Activated naive CD8-positive, alpha-beta T cell treated with anti-CD3 and anti-CD28 coated beads, Interleukin-2, amount 10 ng/mL, durations not matched to agents 7 days and 5 days (primary cell): ENCODE measurements around the gene CNN3. TPM values are rescaled to one million over a fixed set of nuclear protein-coding genes. Genes with fewer than 3 reads are reported as not detected.

Source experiments
- ATAC-seq: fragments of 150-1000 bp; cut with Tn5 transposase; one replicate; pipeline ENCODE4 v1.10.0; 2021; ENCODE audit warnings: low read depth, moderate library complexity
- POLR2A ChIA-PET: fragments of 350-600 bp; sonication (Branson Sonifier 250); formaldehyde crosslinking; loops from one replicate; lab custom pipeline; 2021; ENCODE audit warnings: antibody characterized with exemption; lab: Charles Lee
- DNase-seq: peaks from one replicate; pipeline ENCODE4 v3.0.0; 2021
- H3K27ac Mint-ChIP-seq: one replicate; pipeline ENCODE4 v1.8.0; 2022; ENCODE audit warnings: mild to moderate bottlenecking, mixed read lengths
- H3K27me3 Mint-ChIP-seq: one replicate; pipeline ENCODE4 v1.8.0; 2022; ENCODE audit warnings: mild to moderate bottlenecking, moderate library complexity, mixed read lengths
- H3K36me3 Mint-ChIP-seq: one replicate; pipeline ENCODE4 v1.8.0; 2021; ENCODE audit warnings: mild to moderate bottlenecking, mixed read lengths
- H3K4me1 Mint-ChIP-seq: one replicate; pipeline ENCODE4 v1.8.0; 2021; ENCODE audit warnings: mixed read lengths
- H3K4me3 Mint-ChIP-seq: one replicate; pipeline ENCODE4 v1.8.0; 2022; ENCODE audit warnings: mild to moderate bottlenecking, moderate library complexity, mixed read lengths
- H3K9me3 Mint-ChIP-seq: one replicate; pipeline ENCODE4 v1.8.0; 2021; ENCODE audit warnings: mixed read lengths
- total RNA-seq, 2 experiments: library from RNA; stranded (reverse); gene quantifications; one replicate each; pipeline ENCODE4 v1.2.3, GENCODE V29; 2021

The CNN3 gene
- total RNA-seq, 2 experiments from 2014 or later, result 10.7 to 10.8 TPM

DNA sequence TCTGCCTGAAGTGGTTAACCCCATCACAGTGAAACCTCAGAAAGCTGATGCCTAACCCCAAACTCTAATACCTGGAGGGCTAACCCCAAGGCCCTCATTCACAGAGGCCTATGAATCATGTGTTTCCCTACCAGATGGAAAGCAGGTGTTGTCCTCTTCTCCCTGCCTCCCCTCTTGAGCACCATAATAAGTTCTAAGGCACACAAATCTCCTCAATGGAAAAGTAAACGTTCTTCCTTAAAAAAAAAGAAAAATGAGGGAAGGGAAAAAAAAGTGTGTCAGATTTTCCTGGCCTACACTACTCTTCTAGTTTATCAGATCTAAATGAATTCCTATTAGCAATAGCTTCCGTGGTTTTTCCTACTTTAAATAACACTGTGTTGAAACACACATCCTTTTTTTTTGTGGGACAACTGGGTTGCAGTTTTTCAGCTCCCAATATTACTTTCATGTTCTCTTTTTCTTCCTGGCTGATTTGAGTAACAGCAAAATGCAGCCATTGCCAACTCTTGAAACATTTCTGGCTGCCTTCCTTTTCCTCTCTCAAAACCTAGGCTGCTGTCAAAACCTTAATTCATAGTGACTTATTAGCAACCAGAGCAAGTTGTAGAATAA is 63.5 kb downstream of the CNN3 start:
- no peak for DNase-seq
- no peaks in the 10 kb centered on the region for H3K9me3 Mint-ChIP-seq
- POLR2A ChIA-PET, result no interaction called here
- no peak overlapping the region for H3K4me3 Mint-ChIP-seq
- no peaks in the 10 kb centered on the region for H3K36me3 Mint-ChIP-seq
- peaks cover 24% of the 10 kb centered on the region for H3K27me3 Mint-ChIP-seq
- H3K4me1 Mint-ChIP-seq, result peaks cover 1% of the 10 kb centered on the region
- ATAC-seq, result no peak
- no peak overlapping the region for H3K27ac Mint-ChIP-seq

DNA sequence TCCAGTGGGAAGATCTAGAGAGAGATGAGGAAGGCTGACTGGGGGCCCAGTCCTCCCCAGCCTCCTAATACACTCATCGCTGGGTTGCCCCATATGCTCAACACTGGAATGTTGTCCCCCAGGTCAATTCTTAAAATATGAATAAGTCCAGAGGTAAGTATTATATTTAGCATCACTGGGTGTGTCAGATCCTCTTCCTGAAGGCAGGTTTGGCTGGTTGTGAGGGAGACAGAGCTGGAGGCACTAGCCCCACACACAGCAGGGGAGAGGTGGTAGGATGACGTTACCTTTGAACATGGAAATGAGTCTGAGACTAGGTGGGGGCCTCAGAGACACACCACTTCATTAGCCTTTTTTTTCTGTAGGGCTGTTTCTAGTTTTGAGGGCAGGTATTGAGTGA is 64.2 kb downstream of the CNN3 start:
- H3K27ac Mint-ChIP-seq, result no peak overlapping the region
- ATAC-seq, result no peak
- H3K4me3 Mint-ChIP-seq, result no peak overlapping the region

DNA sequence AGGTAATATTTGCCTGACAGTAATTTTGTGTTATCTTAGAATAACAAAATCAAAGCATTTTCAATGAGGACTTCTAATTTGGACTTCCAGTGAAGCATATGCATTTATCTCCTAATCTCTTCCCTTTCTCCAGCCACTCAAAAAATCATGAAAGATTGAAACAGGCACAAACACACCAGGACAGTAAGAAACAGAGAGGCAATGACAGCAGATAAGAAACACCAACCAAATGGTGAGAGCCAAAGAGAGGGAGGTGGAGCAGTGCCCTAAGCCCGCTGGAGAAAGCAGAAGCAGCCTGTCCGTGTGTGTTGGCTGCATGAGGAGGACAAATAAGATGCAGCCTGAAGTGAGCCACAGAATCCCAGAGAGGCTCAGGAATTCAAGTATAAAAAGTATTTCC is 67.7 kb downstream of the CNN3 start:
- H3K36me3 Mint-ChIP-seq, result no peaks in the 10 kb centered on the region
- ATAC-seq (no peak), DNase-seq (no peak)
- H3K27ac Mint-ChIP-seq, result no peak overlapping the region
- H3K4me1 Mint-ChIP-seq, result no peaks in the 10 kb centered on the region
- H3K9me3 Mint-ChIP-seq, result no peaks in the 10 kb centered on the region
- H3K4me3 Mint-ChIP-seq, result no peak overlapping the region
- POLR2A ChIA-PET, result no interaction called here
- H3K27me3 Mint-ChIP-seq, result peaks cover 23% of the 10 kb centered on the region

More for the DNA sequence above, 64.2 kb downstream of the CNN3 start:
- peaks cover 1% of the 10 kb centered on the region for H3K4me1 Mint-ChIP-seq
- POLR2A ChIA-PET, result no interaction called here
- no peak for DNase-seq
- no peaks in the 10 kb centered on the region for H3K36me3 Mint-ChIP-seq
- H3K9me3 Mint-ChIP-seq, result no peaks in the 10 kb centered on the region
- H3K27me3 Mint-ChIP-seq, result peaks cover 24% of the 10 kb centered on the region

DNA sequence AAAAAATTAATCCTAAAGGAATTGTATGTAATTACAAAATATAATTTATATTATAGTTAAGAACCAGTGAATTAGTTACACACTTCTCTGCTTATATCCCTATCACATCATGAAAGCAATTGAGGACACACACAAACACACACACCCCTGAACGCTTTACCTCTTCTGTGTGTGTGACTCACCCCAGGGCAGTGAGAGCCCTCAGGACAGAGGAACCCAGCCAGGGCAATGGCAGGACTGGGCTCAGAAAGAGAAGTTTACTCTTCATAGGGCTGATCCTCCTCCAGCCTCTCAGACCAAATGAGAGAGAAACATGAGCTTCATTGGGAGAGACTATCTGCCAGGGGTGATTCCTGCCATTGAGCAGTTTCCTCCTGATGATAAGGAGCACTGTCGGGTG is 68.6 kb downstream of the CNN3 start:
- Mint-ChIP-seq H3K4me3 (no peak overlapping the region), H3K36me3 (no peaks in the 10 kb centered on the region), H3K9me3 (no peaks in the 10 kb centered on the region), H3K4me1 (no peaks in the 10 kb centered on the region), H3K27me3 (peaks cover 23% of the 10 kb centered on the region), H3K27ac (no peak overlapping the region)
- POLR2A ChIA-PET, result no interaction called here
- DNase-seq (no peak), ATAC-seq (no peak)

DNA sequence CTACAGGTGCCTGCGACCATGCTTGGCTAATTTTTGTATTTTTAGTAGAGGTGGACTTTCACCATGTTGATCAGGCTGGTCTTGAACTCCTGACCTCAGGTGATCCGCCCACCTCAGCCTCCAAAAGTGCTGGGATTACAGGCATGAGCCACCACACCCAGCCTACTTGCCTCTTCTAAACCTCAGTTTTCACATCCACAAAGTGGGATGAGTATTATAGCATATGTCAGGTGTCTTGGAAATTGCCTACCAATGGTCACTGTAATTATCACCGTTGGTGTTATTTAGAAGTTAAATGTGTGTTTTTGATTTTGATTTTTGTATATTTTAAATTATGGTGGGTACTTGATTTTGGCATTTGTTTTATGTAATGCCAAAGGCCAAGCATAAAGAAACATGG is 70.0 kb downstream of the CNN3 start:
- H3K27ac Mint-ChIP-seq, result no peak overlapping the region
- POLR2A ChIA-PET, result interaction anchor here (0.7 kb wide), 1 partner anchor 315 kb away, joined by 5 read pairs; the partner anchor contains the start of gene F3
- no peaks in the 10 kb centered on the region for H3K36me3 Mint-ChIP-seq
- H3K4me1 Mint-ChIP-seq, result no peaks in the 10 kb centered on the region
- H3K27me3 Mint-ChIP-seq, result peaks cover 23% of the 10 kb centered on the region
- no peak for ATAC-seq
- no peak overlapping the region for H3K4me3 Mint-ChIP-seq
- no peaks in the 10 kb centered on the region for H3K9me3 Mint-ChIP-seq
- no peak for DNase-seq

DNA sequence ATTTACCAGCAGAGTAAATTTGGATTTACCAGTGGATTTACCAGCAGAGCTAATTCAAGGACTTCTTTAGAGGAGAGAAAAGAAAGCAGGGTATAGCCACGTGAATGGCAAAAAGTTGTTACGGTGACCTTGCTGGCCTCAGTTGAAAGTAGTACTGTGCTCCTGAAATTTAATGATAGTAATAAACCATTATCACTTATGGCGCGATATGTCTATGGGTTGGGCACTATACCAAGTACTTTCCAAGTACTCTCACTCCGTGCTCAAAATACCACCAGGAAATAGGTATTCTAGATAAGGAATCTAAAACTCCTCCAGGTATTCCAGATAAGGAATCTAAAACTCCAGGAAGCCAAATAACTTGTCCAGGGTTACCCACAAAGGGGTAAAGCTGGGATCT is 70.9 kb downstream of the CNN3 start:
- Mint-ChIP-seq H3K27ac (no peak overlapping the region), H3K27me3 (peaks cover 18% of the 10 kb centered on the region)

DNA sequence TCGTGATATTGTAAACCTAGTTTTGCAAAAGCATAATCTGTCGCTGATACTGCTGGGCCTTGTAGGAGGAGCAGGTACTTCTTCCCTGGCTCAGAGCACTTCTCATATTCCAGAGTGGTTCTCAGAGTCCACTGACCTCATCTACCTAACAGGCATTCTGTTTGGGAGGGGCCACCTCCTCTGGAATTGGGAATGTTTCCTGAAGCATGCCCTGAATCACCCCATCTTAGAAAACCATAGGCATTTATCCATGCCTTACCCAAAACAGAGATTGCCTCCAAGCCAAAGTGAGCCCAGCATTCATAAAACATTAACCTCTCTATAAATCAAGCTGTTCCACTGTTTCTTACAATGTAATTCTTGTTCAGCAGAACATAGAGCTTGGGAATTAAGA is 71.6 kb downstream of the CNN3 start:
- POLR2A ChIA-PET, result no interaction called here
- H3K27ac Mint-ChIP-seq, result no peak overlapping the region

More for the DNA sequence above, 70.9 kb downstream of the CNN3 start:
- H3K36me3 Mint-ChIP-seq, result no peaks in the 10 kb centered on the region
- no peaks in the 10 kb centered on the region for H3K9me3 Mint-ChIP-seq
- ATAC-seq (no peak), DNase-seq (no peak)
- H3K4me3 Mint-ChIP-seq, result no peak overlapping the region
- POLR2A ChIA-PET, result no interaction called here
- no peaks in the 10 kb centered on the region for H3K4me1 Mint-ChIP-seq

DNA sequence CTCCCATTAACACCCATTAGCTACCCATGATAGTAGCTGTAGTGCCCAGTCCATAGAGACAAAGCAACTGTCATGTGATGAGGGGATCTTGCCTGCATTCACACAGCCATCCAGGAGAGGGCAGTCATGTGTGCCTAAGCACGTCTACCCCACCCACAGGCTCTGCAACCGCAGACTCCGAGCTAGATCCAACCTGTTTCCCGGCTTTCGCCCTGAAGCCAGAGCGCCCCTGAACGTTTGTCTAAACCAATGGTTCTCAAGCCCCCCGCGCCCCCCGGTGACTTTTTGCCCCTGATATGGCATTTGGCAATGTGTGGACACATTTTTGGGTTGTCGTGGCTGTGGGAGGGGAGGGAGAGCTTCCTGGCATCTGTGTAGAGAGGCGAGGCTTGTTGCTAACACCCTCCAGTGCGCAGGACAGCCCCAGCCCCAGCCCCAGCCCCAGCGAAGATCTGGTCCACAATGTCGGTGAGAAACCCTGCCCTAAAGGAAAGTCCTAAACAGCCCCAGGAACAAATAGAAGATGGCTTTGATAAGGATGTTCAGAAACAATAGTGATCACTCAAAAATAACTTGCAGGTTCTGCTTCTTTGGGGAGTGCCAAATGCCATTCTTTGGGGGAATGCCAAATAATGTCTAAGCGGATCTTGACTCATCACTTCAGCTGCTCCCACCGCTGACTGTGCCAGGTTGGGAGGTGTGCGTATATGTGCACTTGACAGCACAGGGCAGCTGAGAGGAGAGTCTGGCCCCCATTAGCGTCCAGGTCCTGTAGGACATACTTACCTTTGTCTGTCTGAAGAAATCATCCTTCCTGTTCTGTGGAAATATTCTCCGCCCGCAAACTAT is 72.2 kb downstream of the CNN3 start:
- ATAC-seq (peak; percentile 90), DNase-seq (peak; percentile 76)
- Mint-ChIP-seq H3K27me3 (peaks cover 9% of the 10 kb centered on the region), H3K36me3 (no peaks in the 10 kb centered on the region), H3K4me3 (no peak overlapping the region), H3K27ac (no peak overlapping the region), H3K4me1 (no peaks in the 10 kb centered on the region), H3K9me3 (no peaks in the 10 kb centered on the region)
- POLR2A ChIA-PET, result interaction anchor here (0.6 to 1.9 kb wide), 3 partner anchors 187 to 379 kb away, joined by 3 to 8 read pairs (median 3); no protein-coding TSS in a partner anchor

More for the DNA sequence above, 71.6 kb downstream of the CNN3 start:
- Mint-ChIP-seq H3K4me3 (no peak overlapping the region), H3K27me3 (peaks cover 12% of the 10 kb centered on the region), H3K4me1 (no peaks in the 10 kb centered on the region), H3K36me3 (no peaks in the 10 kb centered on the region), H3K9me3 (no peaks in the 10 kb centered on the region)
- ATAC-seq (no peak), DNase-seq (no peak)

DNA sequence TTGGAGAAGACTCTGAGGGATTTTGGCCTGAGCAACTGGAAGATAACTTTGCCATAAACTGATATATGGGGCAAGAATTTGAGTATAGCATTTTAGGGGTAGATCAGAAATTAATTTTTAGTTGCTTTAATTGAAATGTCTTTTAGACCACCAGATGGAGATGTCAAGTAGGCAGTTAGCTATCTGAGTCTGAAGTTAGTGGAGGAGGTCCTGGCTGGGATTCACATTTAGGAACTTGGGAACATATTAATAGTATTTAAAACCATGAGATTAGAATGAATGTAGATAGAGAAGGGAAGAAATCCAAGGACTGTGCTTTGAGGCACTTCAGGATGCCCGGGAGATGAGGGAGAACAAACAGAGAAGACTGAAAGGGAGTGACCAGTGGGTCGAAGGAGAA is 74.1 kb downstream of the CNN3 start:
- POLR2A ChIA-PET, result no interaction called here
- Mint-ChIP-seq H3K36me3 (no peaks in the 10 kb centered on the region), H3K27ac (no peak overlapping the region), H3K27me3 (peaks cover 9% of the 10 kb centered on the region), H3K4me3 (no peak overlapping the region), H3K4me1 (no peaks in the 10 kb centered on the region), H3K9me3 (no peaks in the 10 kb centered on the region)
- DNase-seq (no peak), ATAC-seq (no peak)

DNA sequence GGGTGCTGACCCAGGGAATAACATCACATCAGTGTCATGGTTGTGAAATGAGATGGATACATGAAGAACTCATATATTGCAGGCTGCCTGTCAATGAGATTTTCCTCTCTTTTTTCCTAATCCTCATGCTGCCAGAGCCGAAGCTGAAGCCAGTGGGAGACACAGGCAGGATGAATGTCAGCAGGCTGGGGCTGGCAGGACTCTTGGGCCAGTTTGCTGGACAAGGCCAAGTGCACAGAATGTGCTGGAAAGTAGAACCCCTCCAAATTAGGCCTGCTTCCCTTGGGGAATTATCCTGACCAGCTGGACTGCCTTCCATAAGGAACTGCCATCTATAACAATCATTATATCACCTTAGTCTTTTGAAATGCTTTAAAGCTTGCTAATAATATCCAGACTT is 75.3 kb downstream of the CNN3 start:
- POLR2A ChIA-PET, result no interaction called here

More for the DNA sequence above, 75.3 kb downstream of the CNN3 start:
- no peaks in the 10 kb centered on the region for H3K9me3 Mint-ChIP-seq
- DNase-seq, result no peak
- peaks cover 6% of the 10 kb centered on the region for H3K27me3 Mint-ChIP-seq
- H3K4me3 Mint-ChIP-seq, result no peak overlapping the region
- no peak for ATAC-seq
- no peaks in the 10 kb centered on the region for H3K36me3 Mint-ChIP-seq
- no peak overlapping the region for H3K27ac Mint-ChIP-seq
- no peaks in the 10 kb centered on the region for H3K4me1 Mint-ChIP-seq

Other genes starting within 250 kb of the CNN3 start
- 1 to 10 TPM in 1 of 2 experiments, under 1 TPM in 1; 0.42 to 1.5 TPM for gene SLC44A3, start 106.8 kb downstream of the CNN3 start, total RNA-seq
- 1 to 10 TPM; 1.8 to 2.1 TPM for gene ALG14, start 145.8 kb upstream of the CNN3 start, total RNA-seq
- under 1 TPM; 0.03 to 0.06 TPM for gene TLCD4, start 190.2 kb upstream of the CNN3 start, total RNA-seq